8988T (cell line): ENCODE measurements around the gene PXMP2.

Experiments
- DNase-seq: peaks from one replicate; pipeline ENCODE4 v3.0.0; 2011

The PXMP2 gene

GRCh38 chr12:132698341-132698740 lies 11.0 kb downstream of the PXMP2 start:
- DNase-seq, result no peak

- no peak for DNase-seq
Measured at GRCh38 chr12:132700212-132700822, 12.9 kb downstream of the PXMP2 start.

- no peak for DNase-seq
Measured at GRCh38 chr12:132702640-132703039, 15.3 kb downstream of the PXMP2 start.

DNA sequence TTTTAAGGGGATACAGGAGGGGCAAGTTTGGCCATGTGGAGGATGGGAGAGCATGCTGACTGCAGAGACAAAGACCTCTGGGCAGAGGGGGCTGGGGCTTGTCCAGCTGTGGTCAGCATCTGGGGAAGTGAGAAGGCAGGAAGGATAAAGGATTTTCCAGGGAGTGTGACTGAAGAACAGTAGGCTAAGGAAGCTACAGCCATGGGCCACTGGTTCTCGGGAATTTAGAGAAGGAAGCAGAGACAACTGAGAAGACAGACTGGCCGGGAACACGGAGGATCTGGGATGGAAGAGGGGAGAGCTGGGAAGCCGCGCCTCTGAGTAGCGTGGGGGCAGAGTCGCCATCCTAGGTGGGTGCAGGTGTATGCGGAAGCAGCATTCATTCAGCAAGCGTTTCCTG lies 16.3 kb downstream of the PXMP2 start:
- no peak for DNase-seq

GRCh38 chr12:132707241-132707640 lies 19.9 kb downstream of the PXMP2 start:
- no peak for DNase-seq

DNA sequence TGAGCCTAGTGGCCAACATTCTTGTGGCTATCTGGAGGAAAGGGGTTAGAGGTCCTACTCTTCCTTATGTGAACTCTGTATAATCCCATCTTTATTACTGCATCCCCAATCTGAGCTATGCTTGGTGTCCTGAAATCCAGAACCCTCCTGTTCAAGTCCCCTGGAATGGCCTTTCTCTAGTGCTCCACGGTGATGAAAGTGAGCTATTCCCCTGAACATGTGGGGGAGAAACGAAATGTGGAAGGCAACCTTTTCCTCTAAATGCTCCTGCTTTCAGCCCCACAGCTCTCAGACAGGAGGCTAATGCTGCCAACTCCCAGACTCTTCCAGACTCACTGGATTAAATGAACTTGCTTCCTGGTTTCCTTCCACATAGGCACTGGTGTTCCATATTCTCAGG lies 20.8 kb downstream of the PXMP2 start:
- no peak for DNase-seq

DNA sequence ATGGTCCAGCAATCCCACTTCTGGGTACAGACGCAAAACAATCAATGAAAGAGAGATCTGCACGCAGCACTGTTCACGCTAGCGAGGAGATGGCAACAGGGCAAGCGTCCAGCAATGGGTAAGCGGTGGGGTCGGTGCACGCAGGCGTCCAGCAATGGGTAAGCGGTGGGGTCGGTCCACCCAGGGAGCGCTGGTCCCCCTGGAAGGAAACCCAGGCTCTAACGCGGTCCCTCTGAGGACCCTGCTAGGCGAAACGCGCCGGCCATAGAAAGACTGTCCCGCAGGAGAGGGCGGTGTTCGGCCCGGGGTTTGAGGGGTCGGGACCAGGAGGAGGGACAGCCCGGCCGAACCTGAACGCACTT lies 22.6 kb downstream of the PXMP2 start:
- DNase-seq, result no peak

DNA sequence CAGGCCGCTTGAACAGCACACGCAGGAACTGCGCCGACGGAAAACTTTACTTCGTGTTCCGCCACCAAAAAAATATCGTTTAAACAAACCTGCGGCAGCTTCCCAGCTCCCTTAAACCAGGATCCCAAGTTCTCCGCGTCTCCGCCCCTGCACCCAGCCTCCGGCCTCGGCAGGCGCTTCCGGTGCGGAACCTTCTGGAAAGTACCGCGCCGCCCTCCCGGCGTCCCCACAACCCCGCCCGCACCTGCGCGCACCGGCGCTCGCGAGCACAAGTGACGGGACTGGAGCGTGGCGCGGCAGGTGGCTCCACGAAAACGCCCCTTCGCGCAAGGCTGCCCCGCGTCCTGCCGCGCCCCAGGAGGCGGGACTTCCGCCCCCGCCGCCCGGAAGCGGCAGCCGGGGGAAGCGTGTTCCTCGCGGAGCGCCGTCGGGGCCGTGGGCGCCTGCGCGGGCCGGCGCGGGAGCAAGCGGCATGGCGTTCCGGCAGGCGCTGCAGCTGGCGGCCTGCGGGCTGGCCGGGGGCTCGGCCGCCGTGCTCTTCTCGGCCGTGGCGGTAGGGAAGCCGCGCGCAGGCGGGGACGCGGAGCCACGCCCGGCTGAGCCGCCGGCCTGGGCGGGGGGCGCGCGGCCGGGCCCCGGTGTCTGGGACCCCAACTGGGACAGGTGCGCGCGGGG lies 23.2 kb downstream of the PXMP2 start, which contains the start of gene PGAM5:
Gene PGAM5 (plus strand): TSS at position 438 of the 675 bp plus-strand sequence. CDS start 35 bp downstream, at position 473.
- peak; percentile 84 for DNase-seq

DNA sequence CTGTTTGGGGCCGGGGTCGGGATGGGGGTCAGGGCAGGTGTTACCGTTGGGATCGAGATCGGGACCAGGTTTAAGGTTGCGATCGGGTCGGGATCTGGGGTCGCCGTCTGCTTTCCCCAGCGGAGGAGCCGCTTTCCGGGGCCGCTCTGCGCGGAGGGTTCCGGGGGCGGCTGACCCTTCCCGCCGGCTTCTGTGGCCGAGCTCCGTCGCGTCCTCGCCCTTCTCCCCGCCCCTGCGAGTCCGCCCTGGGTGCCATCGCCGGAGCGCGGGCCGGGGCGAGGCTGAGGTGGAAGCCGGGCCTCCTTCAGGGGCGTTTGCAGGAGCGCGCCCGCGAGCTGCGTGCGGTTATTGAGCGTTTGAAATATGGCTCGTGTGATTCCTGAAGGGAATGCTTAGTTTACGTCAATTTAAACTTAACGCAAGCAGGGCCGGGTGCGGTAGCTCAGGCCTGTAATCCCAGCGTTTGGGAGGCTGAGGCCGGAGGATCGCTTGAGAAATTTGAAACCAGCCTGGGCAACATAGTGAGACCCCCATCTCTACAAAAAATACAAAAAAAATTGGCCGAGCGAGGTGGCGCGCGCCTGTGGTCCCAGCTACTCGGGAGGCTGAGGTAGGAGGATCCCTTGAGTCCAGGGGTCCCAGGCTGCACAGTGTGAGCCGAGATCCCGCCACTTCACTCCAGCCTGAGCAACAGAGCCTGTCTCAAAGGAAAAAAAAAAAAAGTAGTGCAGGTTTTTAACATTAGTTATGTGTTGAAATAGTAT lies 23.9 kb downstream of the PXMP2 start:
- DNase-seq, result no peak

GRCh38 chr12:132713123-132713522 lies 25.7 kb downstream of the PXMP2 start:
- DNase-seq, result no peak

DNA sequence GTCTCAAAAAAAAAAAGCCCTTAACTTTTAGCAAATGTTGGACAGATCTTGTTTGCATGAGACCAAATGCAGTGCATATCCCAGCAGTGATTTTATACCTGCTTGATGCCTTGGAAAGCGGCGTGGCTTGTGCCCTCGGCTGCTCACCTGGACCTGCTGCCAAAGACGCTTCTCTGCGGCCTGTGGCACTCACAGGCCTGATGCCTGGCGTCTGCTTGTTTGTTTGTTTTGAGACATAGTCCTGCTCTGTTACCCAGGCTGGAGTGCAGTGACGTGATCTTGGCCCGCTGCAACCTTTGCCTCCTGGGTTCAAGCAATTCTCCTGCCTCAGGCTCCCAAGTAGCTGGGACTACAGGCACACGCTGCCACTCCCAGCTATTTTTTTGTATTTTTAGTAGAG lies 28.5 kb downstream of the PXMP2 start:
- DNase-seq, result no peak

DNA sequence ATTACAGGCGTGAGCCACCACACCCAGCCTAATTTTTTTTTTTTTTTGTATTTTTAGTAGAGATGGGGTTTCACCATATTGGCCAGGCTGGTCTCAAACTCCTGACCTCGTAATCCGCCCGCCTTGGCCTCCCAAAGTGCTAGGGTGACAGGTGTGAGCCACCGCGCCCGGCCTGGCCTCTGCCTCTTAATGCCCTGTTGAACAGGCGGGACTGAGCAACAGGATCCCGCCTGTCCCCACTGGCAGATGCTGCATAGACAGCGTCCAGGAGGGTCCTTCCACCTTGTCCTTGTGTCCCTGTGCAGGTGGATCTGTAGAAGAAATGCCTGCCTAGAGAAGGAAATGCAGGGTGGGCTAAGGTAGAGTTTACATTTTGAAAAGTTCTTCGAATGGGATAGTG lies 29.0 kb downstream of the PXMP2 start:
- no peak for DNase-seq

DNA sequence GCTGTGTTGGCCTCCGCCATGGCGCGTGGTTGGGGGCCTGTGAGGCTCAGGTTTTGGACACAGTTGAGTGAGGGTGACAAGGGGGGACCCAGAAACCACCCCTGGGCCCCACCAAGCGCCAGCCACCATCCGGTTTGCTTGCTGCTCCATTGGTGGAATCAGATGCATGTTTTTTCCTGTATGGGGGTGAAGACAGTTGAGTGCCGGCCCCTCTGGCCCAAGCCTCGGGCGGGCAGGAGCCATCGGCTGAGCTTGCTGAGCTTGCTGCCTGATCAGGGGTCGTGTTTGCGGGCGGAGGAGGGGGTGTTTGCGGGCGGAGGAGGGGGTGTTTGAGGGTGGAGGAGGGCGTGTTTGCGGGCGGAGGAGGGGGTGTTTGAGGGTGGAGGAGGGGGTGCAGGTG lies 29.6 kb downstream of the PXMP2 start:
- no peak for DNase-seq

DNA sequence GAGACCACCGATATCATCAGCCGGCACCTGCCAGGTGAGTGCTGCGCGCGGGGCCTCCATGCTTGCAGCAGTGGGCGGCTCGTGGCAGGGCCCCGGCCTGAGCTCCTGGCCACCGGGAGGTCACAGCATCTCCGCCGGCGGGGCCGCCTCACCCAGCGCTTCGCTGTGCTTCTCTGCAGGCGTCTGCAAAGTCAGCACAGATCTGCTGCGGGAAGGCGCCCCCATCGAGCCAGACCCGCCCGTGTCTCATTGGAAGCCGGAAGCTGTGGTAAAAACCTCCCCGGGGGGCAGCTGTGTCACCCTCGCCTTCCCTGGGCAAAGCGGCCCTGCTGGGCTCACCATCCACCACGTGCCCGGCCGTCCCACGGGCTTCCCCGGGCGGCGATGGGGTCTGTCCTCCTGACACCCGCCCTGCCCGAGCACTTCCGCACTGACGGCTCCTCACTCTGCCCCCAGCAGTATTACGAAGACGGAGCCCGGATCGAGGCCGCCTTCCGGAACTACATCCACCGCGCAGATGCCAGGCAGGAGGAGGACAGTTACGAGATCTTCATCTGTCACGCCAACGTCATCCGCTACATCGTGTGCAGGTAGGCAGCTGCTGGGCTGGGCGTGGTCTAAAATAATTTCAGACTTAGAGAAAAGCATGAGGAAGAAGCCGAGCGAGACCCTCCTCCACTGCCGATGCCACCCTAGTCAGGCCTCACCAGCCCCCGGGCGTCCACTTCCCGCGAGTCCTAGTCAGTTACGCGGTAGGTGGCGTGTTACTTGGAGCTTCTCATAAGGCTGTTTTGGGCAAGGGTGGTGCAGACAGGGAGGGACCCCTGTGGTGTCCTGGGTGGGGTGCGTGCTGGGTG lies 30.4 kb downstream of the PXMP2 start:
- no peak for DNase-seq

- DNase-seq, result no peak
Measured at GRCh38 chr12:132718644-132719043, 31.3 kb downstream of the PXMP2 start.

DNA sequence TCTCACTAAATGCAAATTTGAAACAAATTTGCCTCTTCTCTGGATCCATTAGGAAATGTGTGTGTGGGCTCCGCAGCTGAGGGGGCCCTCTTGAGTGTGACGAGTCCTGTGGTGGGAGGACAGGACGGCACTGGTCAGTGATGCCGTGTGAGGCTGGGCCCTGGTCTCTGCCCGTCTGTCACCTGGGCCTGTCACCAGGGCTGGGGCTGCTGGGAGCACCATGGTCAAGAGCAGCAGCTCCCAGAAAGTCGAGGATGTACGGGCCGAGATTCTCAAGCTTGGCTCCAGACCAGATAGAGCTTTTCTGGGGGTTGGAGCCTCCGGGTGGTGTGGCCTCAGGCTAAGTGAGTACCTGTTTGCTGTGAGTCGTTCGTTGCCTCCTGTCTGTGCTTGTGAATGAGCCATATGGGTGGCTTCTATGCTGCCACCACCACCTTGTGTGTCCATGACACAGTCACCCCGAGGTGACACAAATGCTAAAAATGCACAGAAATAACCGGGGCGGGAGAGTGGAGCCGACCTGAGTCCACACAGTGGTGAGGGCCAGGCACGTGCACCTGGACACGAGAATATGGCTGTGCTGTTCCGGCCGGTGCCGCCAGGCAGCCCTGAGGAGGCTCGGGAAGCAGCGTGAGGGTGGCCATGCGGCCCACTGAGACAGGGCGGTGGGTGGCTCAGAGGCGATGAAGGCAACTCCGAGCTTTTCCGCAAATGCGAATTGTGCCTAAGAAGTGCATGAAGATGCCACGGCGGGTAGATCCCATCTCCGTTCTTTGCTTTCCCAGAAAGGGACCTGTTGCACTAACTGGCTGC lies 32.0 kb downstream of the PXMP2 start:
- no peak for DNase-seq

DNA sequence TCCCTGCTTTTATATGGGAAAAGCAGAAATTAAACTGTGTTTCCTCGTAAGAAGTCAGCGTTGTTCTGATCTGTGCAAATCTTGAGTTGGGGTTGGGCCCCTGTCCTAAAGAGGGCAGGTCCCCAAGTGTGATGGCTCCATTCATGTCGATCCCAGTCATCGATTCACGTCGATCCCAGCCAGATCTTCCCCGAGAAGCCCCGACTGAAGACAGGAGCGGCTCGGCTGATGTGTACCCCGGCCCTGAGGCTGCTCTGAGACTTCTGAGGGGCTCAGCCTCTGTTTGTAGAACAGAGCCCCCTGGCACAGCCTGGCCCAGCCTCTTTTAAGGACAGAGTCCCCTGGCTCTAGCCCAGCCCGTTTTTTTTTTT lies 32.6 kb downstream of the PXMP2 start:
- no peak for DNase-seq

DNA sequence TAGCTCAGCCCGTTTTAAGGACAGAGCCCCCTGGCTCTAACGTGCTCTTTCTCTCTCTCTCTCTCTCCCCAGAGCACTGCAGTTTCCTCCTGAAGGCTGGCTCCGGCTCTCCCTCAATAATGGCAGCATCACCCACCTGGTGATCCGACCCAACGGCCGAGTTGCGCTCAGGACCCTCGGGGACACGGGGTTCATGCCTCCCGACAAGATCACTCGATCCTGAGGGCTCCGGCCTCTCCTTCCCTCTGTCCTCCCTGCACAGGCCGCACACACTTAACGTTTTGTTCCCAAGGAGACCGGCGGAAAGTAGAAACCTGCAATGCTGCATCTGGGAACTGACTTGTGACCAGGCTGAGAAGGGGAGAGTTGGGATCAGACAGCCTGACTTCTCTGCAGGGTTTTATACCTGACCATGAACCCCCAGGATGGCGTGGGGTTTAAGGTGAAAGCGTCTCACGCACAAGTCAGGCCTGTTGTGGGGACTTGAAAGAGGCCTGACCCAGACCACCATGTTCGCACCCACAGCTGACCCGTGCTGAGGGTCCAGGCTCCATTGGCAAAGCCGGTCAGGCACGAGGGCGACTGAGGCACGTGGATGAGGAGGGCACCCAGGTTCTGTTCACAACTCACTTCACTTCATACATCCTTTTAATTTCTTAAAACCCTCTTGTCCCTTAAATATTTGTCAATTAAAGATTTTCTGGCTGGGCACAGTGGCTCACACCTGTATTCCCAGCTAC lies 33.4 kb downstream of the PXMP2 start:
- DNase-seq, result no peak

DNA sequence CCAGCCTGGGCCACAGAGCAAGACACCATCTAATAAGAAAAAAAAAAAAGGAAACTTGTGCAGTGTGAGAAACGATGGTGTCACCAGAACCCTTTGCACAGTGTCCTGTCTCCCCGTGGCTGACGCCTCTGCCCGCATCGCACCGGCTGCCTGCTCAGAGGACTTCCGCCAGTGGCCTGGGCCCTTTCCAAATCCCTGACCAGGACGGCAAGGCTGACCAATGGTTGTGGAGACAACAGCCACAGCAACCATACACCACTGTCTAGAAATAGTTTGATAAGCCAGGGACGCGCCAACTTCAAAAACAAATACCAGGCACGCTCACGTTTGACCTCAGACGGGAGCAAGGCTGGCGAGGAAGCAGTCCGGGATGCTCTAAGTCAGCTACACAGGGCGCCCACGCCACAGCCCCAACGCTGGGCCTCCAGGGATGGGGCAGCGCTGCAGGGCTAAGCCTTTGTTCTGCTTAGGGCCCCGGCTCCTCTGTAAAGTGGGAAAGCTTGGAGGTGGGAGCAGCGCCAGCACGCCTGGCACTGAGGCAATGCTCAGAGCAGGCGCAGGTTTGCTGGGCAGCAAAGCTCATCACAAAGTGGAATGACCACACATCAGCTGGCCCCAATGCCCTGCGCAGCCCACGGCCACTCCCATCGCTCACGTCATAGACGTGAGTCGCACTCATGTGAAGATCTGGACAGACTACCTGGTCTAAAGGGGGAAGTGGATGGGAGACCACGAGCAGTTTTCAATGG lies 35.8 kb downstream of the PXMP2 start:
- DNase-seq, result no peak

- no peak for DNase-seq
Measured at GRCh38 chr12:132723764-132724140, 36.4 kb downstream of the PXMP2 start.
